HAP-1 (cell line): Measurements from ENCODE around the gene ATP5PO.
A peak's percentile ranks its signal among the peaks of the same experiment; 100 is the strongest.

Experiments
- DNase-seq, 2 experiments: peaks; one replicate each; pipeline ENCODE4 v3.0.0-alpha.2; 2016 to 2020; ENCODE audit warnings: low spot score in 2 of 2
- H3K27me3 ChIP-seq: fragments of 250-450 bp; sonication (Bioruptor Pico); 2 replicates; pipeline ENCODE4 v1.5.1; 2020; ENCODE audit warnings: low read depth, mild to moderate bottlenecking, moderate library complexity
- H3K36me3 ChIP-seq: fragments of 250-450 bp; sonication (Bioruptor Pico); replicated peaks from 2 replicates; pipeline ENCODE4 v1.5.1; 2020; ENCODE audit warnings: mild to moderate bottlenecking
- H3K4me1 ChIP-seq: fragments of 250-450 bp; sonication (Bioruptor Pico); 2 replicates; pipeline ENCODE4 v1.5.1; 2020; ENCODE audit warnings: mild to moderate bottlenecking
- H3K4me3 ChIP-seq: fragments of 250-450 bp; sonication (Bioruptor Pico); 2 replicates; pipeline ENCODE4 v1.5.1; 2020; ENCODE audit warnings: mild to moderate bottlenecking, moderate library complexity
- H3K9me3 ChIP-seq: fragments of 250-450 bp; sonication (Bioruptor Pico); 2 replicates; pipeline ENCODE4 v1.5.1; 2020; ENCODE audit warnings: mild to moderate bottlenecking, moderate library complexity
- in situ Hi-C: fragments of 300-500 bp; cut with MboI; formaldehyde crosslinking; loops from 3 replicates; pipeline ENCODE4 v1.14.3; 2020; ENCODE audit warnings: low sequenced_read_pairs, inconsistent platforms, mixed read lengths

The ATP5PO gene

GRCh38 chr21:33948096-33948950 is 32.7 kb upstream of the ATP5PO start:
- Histone ChIP-seq H3K27me3 (no peaks in the 10 kb centered on the region), H3K36me3 (no peaks in the 10 kb centered on the region), H3K4me3 (peak overlapping the region; percentile 13; the same call in 1 of the 2 replicates), H3K9me3 (peaks cover 3% of the 10 kb centered on the region; the same call in 1 of the 2 replicates), H3K4me1 (peaks cover 23% of the 10 kb centered on the region)
- DNase-seq: peak; percentile 75 to 82
- in situ Hi-C loops: no loop called here

- in situ Hi-C loops: no loop called here
- peak overlapping the region; percentile 13; the same call in 1 of the 2 replicates for H3K4me3 ChIP-seq
Observed at GRCh38 chr21:33947451-33948095, 32.0 kb upstream of the ATP5PO start.

GRCh38 chr21:33945652-33946270 is 30.2 kb upstream of the ATP5PO start:
- Histone ChIP-seq H3K4me3 (no peak overlapping the region), H3K9me3 (peaks cover 3% of the 10 kb centered on the region; the same call in 1 of the 2 replicates), H3K4me1 (peaks cover 48% of the 10 kb centered on the region), H3K36me3 (no peaks in the 10 kb centered on the region), H3K27me3 (no peaks in the 10 kb centered on the region)
- no peak for DNase-seq
- in situ Hi-C loops: no loop called here

More at GRCh38 chr21:33947451-33948095, 32.0 kb upstream of the ATP5PO start:
- Histone ChIP-seq H3K27me3 (no peaks in the 10 kb centered on the region), H3K36me3 (no peaks in the 10 kb centered on the region), H3K4me1 (peaks cover 30% of the 10 kb centered on the region), H3K9me3 (peaks cover 3% of the 10 kb centered on the region; the same call in 1 of the 2 replicates)
- peak; percentile 86 to 89 for DNase-seq

- no peaks in the 10 kb centered on the region for H3K27me3 ChIP-seq
- H3K4me3 ChIP-seq: no peak overlapping the region
- in situ Hi-C loops: no loop called here
- peaks cover 51% of the 10 kb centered on the region for H3K4me1 ChIP-seq
- H3K9me3 ChIP-seq: peaks cover 3% of the 10 kb centered on the region; the same call in 1 of the 2 replicates
- no peak for DNase-seq
- H3K36me3 ChIP-seq: no peaks in the 10 kb centered on the region
Observed at GRCh38 chr21:33944185-33944763, 28.7 kb upstream of the ATP5PO start.

GRCh38 chr21:33943293-33943692 is 27.7 kb upstream of the ATP5PO start:
- in situ Hi-C loops: no loop called here
- H3K4me1 ChIP-seq: peaks cover 45% of the 10 kb centered on the region
- DNase-seq: no peak
- H3K9me3 ChIP-seq: peaks cover 3% of the 10 kb centered on the region; the same call in 1 of the 2 replicates
- no peak overlapping the region for H3K4me3 ChIP-seq
- H3K36me3 ChIP-seq: no peaks in the 10 kb centered on the region
- no peaks in the 10 kb centered on the region for H3K27me3 ChIP-seq

GRCh38 chr21:33942426-33942825 is 26.8 kb upstream of the ATP5PO start:
- peak; percentile 40 to 77 for DNase-seq
- Histone ChIP-seq H3K4me1 (peaks cover 38% of the 10 kb centered on the region), H3K4me3 (no peak overlapping the region), H3K36me3 (no peaks in the 10 kb centered on the region), H3K9me3 (peaks cover 3% of the 10 kb centered on the region; the same call in 1 of the 2 replicates), H3K27me3 (no peaks in the 10 kb centered on the region)
- in situ Hi-C loops: no loop called here

GRCh38 chr21:33940881-33941245 is 25.3 kb upstream of the ATP5PO start:
- no peak overlapping the region for H3K4me3 ChIP-seq
- no peaks in the 10 kb centered on the region for H3K36me3 ChIP-seq
- in situ Hi-C loops: no loop called here
- DNase-seq: no peak
- H3K4me1 ChIP-seq: peaks cover 38% of the 10 kb centered on the region
- H3K9me3 ChIP-seq: peaks cover 3% of the 10 kb centered on the region; the same call in 1 of the 2 replicates
- H3K27me3 ChIP-seq: no peaks in the 10 kb centered on the region

GRCh38 chr21:33940164-33940880 is 24.7 kb upstream of the ATP5PO start:
- no peak overlapping the region for H3K4me3 ChIP-seq
- DNase-seq: no peak
- no peaks in the 10 kb centered on the region for H3K36me3 ChIP-seq
- peaks cover 43% of the 10 kb centered on the region for H3K4me1 ChIP-seq
- no peaks in the 10 kb centered on the region for H3K27me3 ChIP-seq
- in situ Hi-C loops: no loop called here
- H3K9me3 ChIP-seq: peaks cover 3% of the 10 kb centered on the region; the same call in 1 of the 2 replicates

- H3K9me3 ChIP-seq: peaks cover 3% of the 10 kb centered on the region; the same call in 1 of the 2 replicates
- DNase-seq: no peak
- H3K4me1 ChIP-seq: peaks cover 47% of the 10 kb centered on the region
- no peaks in the 10 kb centered on the region for H3K27me3 ChIP-seq
- no peak overlapping the region for H3K4me3 ChIP-seq
- in situ Hi-C loops: no loop called here
- no peaks in the 10 kb centered on the region for H3K36me3 ChIP-seq
Observed at GRCh38 chr21:33939226-33939625, 23.6 kb upstream of the ATP5PO start.

- Histone ChIP-seq H3K9me3 (no peaks in the 10 kb centered on the region; the same call in 1 of the 2 replicates), H3K36me3 (no peaks in the 10 kb centered on the region), H3K4me3 (no peak overlapping the region), H3K4me1 (peaks cover 44% of the 10 kb centered on the region), H3K27me3 (no peaks in the 10 kb centered on the region)
- no peak for DNase-seq
- in situ Hi-C loops: no loop called here
Observed at GRCh38 chr21:33938381-33938780, 22.8 kb upstream of the ATP5PO start.

- Histone ChIP-seq H3K4me1 (peaks cover 40% of the 10 kb centered on the region), H3K36me3 (no peaks in the 10 kb centered on the region), H3K4me3 (no peak overlapping the region), H3K27me3 (no peaks in the 10 kb centered on the region), H3K9me3 (no peaks in the 10 kb centered on the region)
- DNase-seq: no peak
- in situ Hi-C loops: no loop called here
Observed at GRCh38 chr21:33937931-33938339, 22.3 kb upstream of the ATP5PO start.

- no peak overlapping the region for H3K4me3 ChIP-seq
- H3K27me3 ChIP-seq: no peaks in the 10 kb centered on the region
- in situ Hi-C loops: no loop called here
- H3K36me3 ChIP-seq: no peaks in the 10 kb centered on the region
- no peaks in the 10 kb centered on the region for H3K9me3 ChIP-seq
- H3K4me1 ChIP-seq: peaks cover 39% of the 10 kb centered on the region
- DNase-seq: no peak
Observed at GRCh38 chr21:33937146-33937545, 21.5 kb upstream of the ATP5PO start.
